ENCODE results near the gene TH.

The TH gene

DNA sequence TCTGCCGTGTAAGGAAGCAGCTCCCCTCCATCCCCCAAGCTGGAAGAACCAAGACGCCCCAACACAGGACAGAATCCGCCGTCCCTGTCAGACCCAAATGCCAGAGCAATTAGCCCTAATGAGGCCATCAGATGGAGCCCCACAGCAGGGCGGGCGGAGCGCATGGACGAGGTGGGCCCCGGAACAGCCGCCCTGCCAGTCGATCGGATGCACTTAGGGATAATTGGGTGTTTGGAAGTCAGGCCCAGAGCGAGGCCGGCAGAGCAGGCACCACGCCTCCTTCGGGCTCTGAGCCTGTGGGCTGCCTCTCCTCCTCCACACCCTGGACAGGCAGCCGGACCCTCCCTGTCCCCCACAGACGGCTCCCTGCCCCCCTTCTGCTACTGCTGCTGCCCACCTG is 5.5 kb upstream of the TH start:
- H3K36me3 ChIP-seq (ENCODE audit: control insufficient read depth in 1 of 2, insufficient read depth in 2 of 2, low read length in 2 of 2), result no peaks in the 10 kb centered on the region
- H3K27ac ChIP-seq (ENCODE audit: low read depth, low read length), result no peak overlapping the region
- no peak overlapping the region for H3K9ac ChIP-seq (ENCODE audit: low read depth in 1 of 2, low read length in 2 of 2)
- no peak overlapping the region for H3K4me3 ChIP-seq (ENCODE audit: low read depth in 1 of 2, low read length in 2 of 2)
- no peaks in the 10 kb centered on the region for H3K9me3 ChIP-seq (ENCODE audit: control insufficient read depth in 1 of 2, low read length in 2 of 2)
- no peaks in the 10 kb centered on the region for H3K27me3 ChIP-seq (ENCODE audit: control insufficient read depth in 1 of 2, insufficient read depth in 2 of 2, low read length in 2 of 2)
- H3K4me1 ChIP-seq (ENCODE audit: control insufficient read depth in 1 of 2, insufficient read depth in 2 of 2, low read length in 2 of 2), result no peaks in the 10 kb centered on the region

DNA sequence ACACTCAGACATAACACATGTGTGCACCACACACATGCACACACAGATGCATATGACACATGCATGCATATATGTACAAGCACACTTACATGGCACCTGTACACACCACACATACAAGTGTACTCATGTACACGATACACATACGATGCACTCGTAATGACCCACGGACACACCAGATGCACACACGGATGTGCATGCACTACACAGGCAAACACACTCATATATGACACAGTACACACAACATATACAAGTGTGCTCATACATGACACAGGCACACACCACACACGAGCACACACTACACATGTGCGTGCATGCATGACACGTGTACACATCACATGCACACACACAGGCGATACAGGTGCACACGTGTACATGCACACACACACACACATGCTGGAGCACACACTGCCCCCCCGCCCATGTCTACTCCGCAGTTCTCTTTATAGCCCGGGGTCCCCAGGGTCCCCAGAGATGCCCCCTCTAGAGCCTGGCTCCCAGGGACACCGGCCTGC is 4.8 kb upstream of the TH start:
- no peak overlapping the region for H3K27ac ChIP-seq (ENCODE audit: low read depth, low read length)
- no peaks in the 10 kb centered on the region for H3K4me1 ChIP-seq (ENCODE audit: control insufficient read depth in 1 of 2, insufficient read depth in 2 of 2, low read length in 2 of 2)
- H3K27me3 ChIP-seq (ENCODE audit: control insufficient read depth in 1 of 2, insufficient read depth in 2 of 2, low read length in 2 of 2), result no peaks in the 10 kb centered on the region
- no peak overlapping the region for H3K4me3 ChIP-seq (ENCODE audit: low read depth in 1 of 2, low read length in 2 of 2)
- H3K9ac ChIP-seq (ENCODE audit: low read depth in 1 of 2, low read length in 2 of 2), result no peak overlapping the region
- no peaks in the 10 kb centered on the region for H3K9me3 ChIP-seq (ENCODE audit: control insufficient read depth in 1 of 2, low read length in 2 of 2)
- H3K36me3 ChIP-seq (ENCODE audit: control insufficient read depth in 1 of 2, insufficient read depth in 2 of 2, low read length in 2 of 2), result no peaks in the 10 kb centered on the region

DNA sequence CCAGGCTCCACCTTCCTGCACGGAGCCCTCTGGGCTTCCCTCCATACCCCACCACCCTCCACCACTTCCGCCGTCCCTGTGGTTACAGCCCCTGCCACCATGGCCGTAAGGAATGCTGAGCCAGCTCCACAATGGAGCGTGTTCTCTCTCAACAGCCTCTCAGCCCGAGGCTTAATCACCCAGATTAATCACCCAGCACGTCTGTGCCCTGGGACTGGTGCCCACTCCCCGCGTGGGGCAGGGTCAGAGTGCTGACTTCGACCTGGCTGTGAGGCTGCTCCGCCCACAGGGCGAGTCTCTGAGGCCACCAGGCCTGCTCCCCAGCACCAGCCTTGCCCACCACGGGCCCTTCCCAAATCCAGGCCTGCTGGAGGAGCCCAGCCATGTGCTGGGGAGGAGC is 4.0 kb upstream of the TH start:
- no peak overlapping the region for H3K9ac ChIP-seq (ENCODE audit: low read depth in 1 of 2, low read length in 2 of 2)
- H3K4me3 ChIP-seq (ENCODE audit: low read depth in 1 of 2, low read length in 2 of 2), result no peak overlapping the region
- no peaks in the 10 kb centered on the region for H3K36me3 ChIP-seq (ENCODE audit: control insufficient read depth in 1 of 2, insufficient read depth in 2 of 2, low read length in 2 of 2)
- H3K4me1 ChIP-seq (ENCODE audit: control insufficient read depth in 1 of 2, insufficient read depth in 2 of 2, low read length in 2 of 2), result no peaks in the 10 kb centered on the region
- H3K27ac ChIP-seq (ENCODE audit: low read depth, low read length), result no peak overlapping the region
- H3K9me3 ChIP-seq (ENCODE audit: control insufficient read depth in 1 of 2, low read length in 2 of 2), result no peaks in the 10 kb centered on the region
- H3K27me3 ChIP-seq (ENCODE audit: control insufficient read depth in 1 of 2, insufficient read depth in 2 of 2, low read length in 2 of 2), result no peaks in the 10 kb centered on the region

DNA sequence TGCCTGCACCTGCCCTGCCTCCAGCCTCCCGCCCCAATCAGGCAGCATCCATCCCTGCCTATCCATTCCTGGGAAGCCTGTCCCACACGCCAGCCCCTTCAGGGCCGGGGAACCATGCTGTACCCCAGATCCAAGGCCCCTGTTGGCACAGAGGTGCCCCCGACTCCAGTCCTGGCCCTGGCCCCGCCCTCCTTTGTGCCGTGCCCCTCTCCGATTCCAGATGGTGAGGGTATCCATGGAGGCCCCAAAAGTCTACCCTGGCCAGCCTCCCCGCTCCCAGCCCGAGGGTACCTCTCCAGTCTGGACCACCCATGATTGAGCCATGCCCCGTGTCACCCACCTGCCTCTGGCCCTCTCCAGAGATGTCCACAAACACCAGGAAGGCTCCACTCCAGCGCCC is 2.7 kb upstream of the TH start:
- H3K36me3 ChIP-seq (ENCODE audit: control insufficient read depth in 1 of 2, insufficient read depth in 2 of 2, low read length in 2 of 2), result no peaks in the 10 kb centered on the region
- no peaks in the 10 kb centered on the region for H3K27me3 ChIP-seq (ENCODE audit: control insufficient read depth in 1 of 2, insufficient read depth in 2 of 2, low read length in 2 of 2)
- no peak overlapping the region for H3K27ac ChIP-seq (ENCODE audit: low read depth, low read length)
- no peak overlapping the region for H3K4me3 ChIP-seq (ENCODE audit: low read depth in 1 of 2, low read length in 2 of 2)
- H3K4me1 ChIP-seq (ENCODE audit: control insufficient read depth in 1 of 2, insufficient read depth in 2 of 2, low read length in 2 of 2), result no peaks in the 10 kb centered on the region
- no peaks in the 10 kb centered on the region for H3K9me3 ChIP-seq (ENCODE audit: control insufficient read depth in 1 of 2, low read length in 2 of 2)
- H3K9ac ChIP-seq (ENCODE audit: low read depth in 1 of 2, low read length in 2 of 2), result no peak overlapping the region

DNA sequence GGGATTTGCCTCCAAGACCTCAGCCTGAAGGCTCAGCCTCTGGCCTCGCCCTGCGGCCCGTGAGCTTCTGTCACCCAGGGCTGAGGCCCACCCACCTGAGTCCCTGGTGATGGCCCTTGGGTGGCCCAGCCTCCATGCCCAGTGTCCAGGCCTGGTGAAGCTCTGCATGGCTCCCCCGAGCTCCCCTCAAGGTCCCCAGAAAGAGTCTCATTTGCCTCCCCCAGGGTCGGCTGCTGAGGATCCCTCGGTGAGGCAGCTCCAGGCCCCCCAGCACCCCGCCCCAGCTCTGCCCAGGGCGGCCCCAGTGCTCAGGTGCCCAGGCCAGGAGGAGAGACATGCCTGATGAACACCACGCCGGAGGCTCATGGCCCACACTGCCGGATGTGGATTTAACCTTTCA is 2.1 kb upstream of the TH start:
- H3K9me3 ChIP-seq (ENCODE audit: control insufficient read depth in 1 of 2, low read length in 2 of 2), result no peaks in the 10 kb centered on the region
- no peak overlapping the region for H3K9ac ChIP-seq (ENCODE audit: low read depth in 1 of 2, low read length in 2 of 2)
- H3K27me3 ChIP-seq (ENCODE audit: control insufficient read depth in 1 of 2, insufficient read depth in 2 of 2, low read length in 2 of 2), result no peaks in the 10 kb centered on the region
- H3K27ac ChIP-seq (ENCODE audit: low read depth, low read length), result no peak overlapping the region
- H3K36me3 ChIP-seq (ENCODE audit: control insufficient read depth in 1 of 2, insufficient read depth in 2 of 2, low read length in 2 of 2), result no peaks in the 10 kb centered on the region
- H3K4me1 ChIP-seq (ENCODE audit: control insufficient read depth in 1 of 2, insufficient read depth in 2 of 2, low read length in 2 of 2), result no peaks in the 10 kb centered on the region
- H3K4me3 ChIP-seq (ENCODE audit: low read depth in 1 of 2, low read length in 2 of 2), result no peak overlapping the region

DNA sequence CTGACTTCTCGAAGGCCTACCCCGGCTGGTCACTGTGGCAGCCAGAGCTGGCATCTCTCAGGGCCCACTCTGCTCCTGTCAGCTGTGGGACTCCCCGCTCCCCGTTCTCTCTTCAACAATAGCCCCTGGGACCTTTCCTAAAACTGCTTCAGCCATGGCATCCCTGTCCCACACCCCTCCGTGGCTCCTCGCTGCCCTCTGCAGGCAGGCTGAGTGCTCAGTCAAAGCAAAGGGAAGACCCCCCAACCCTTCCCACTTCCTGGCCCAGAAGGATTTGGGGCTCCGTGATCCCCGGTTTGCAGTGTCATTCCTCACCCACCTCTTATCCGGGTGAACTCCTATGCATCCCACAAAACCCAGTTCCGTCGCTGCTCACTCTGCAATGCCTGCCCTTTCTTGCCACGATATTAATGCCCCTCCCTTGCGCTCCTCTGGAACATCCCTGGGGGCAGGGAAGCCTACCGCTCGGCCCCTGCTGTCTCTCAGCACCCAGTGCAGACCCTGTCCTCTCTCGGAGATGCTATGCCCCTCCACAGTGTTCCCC is 1.6 kb upstream of the TH start:
- Histone ChIP-seq H3K27me3 (ENCODE audit: control insufficient read depth in 1 of 2, insufficient read depth in 2 of 2, low read length in 2 of 2) (no peaks in the 10 kb centered on the region), H3K4me3 (ENCODE audit: low read depth in 1 of 2, low read length in 2 of 2) (no peak overlapping the region), H3K9ac (ENCODE audit: low read depth in 1 of 2, low read length in 2 of 2) (no peak overlapping the region), H3K36me3 (ENCODE audit: control insufficient read depth in 1 of 2, insufficient read depth in 2 of 2, low read length in 2 of 2) (no peaks in the 10 kb centered on the region), H3K4me1 (ENCODE audit: control insufficient read depth in 1 of 2, insufficient read depth in 2 of 2, low read length in 2 of 2) (no peaks in the 10 kb centered on the region), H3K9me3 (ENCODE audit: control insufficient read depth in 1 of 2, low read length in 2 of 2) (no peaks in the 10 kb centered on the region), H3K27ac (ENCODE audit: low read depth, low read length) (no peak overlapping the region)

DNA sequence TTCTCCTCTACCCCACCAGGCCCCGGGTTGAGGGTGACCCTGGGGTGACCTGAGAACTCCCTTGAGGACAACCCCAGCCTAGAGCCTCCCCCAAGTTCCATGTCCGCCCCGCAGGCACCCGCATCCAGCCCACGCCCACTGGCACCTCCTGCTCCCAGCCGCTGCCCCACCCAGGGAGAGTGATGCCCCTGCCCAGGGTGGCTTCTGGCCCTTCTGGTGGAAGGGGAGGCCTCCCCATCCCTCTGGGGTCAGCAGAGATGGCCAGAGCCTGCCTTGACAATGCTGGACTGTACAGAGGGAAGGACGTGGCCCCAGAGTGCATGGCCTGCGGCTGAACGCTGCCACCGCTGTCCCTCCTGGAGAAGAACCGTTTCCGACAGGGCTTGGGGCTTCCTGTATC is 1.1 kb upstream of the TH start:
- no peak overlapping the region for H3K9ac ChIP-seq (ENCODE audit: low read depth in 1 of 2, low read length in 2 of 2)
- no peaks in the 10 kb centered on the region for H3K9me3 ChIP-seq (ENCODE audit: control insufficient read depth in 1 of 2, low read length in 2 of 2)
- H3K4me3 ChIP-seq (ENCODE audit: low read depth in 1 of 2, low read length in 2 of 2), result no peak overlapping the region
- H3K27ac ChIP-seq (ENCODE audit: low read depth, low read length), result no peak overlapping the region
- no peaks in the 10 kb centered on the region for H3K4me1 ChIP-seq (ENCODE audit: control insufficient read depth in 1 of 2, insufficient read depth in 2 of 2, low read length in 2 of 2)
- no peaks in the 10 kb centered on the region for H3K36me3 ChIP-seq (ENCODE audit: control insufficient read depth in 1 of 2, insufficient read depth in 2 of 2, low read length in 2 of 2)
- H3K27me3 ChIP-seq (ENCODE audit: control insufficient read depth in 1 of 2, insufficient read depth in 2 of 2, low read length in 2 of 2), result peaks cover 0 to 5% of the 10 kb centered on the region in 2 donors

DNA sequence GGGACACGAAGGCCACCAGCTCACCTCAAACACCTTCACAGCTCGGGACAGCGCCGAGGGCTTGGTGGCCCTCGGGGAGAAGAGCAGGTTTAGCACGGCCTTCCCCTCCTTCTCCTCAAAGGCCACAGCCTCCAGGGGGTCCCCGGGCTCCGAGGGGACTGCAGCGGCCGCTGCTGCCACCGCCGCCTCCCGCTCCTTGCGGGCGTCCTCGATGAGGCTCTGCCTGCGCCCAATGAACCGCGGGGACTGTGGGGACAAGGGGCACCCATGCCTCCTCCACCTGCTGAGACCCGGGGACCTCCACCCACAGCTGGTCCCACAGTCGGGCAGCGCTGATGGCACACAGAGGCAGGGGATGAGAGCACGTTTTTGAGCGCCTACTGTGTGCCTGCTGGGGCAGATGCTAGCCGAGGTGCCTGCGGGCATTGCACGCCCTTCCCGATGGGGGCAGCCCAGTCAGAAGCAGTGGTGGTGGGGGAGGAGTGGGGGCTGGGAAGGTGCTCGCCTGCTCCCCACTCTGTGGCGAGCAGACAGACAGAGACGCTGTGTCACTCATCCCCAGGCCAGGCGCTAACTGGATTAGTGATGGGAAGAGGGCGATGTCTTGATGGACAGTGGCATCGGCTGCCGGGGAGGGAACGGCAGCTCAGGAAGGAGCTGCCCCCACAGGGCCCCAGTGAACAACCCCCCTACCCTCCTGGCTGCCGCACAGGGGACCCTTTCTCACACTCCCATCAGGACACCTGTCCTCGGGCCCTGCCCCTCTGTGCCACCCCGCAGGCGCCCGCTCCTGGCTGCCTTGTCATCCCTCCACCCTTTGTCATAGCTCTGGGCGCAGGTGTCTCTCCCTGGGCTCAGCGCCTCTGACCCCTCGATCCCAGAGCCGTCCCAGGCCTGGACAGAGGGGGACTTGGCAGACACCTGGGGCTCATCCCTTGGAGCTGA is 1.7 kb downstream of the TH start:
- Histone ChIP-seq H3K27ac (ENCODE audit: low read depth, low read length) (no peak overlapping the region), H3K27me3 (ENCODE audit: control insufficient read depth in 1 of 2, insufficient read depth in 2 of 2, low read length in 2 of 2) (peaks cover 0 to 16% of the 10 kb centered on the region in 2 donors), H3K9me3 (ENCODE audit: control insufficient read depth in 1 of 2, low read length in 2 of 2) (no peaks in the 10 kb centered on the region)

DNA sequence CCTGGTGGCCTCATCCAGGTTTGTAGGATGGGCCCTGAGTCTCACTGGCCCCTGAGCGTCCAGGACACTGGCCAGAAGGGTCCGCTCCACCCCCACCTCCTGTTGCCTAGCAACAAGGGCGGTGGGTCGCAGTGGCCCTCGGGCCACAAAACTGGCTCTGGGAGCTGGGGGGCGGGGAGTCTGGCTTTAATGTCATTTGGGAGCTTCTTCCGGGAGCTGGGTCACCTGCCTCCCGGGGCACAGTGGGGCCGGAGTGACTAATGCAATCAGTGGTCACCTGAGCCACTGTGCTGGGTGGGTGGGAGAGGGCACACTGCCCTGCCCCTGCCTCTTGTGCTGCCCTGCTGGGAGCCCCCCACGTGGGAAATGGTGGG is 2.6 kb downstream of the TH start:
- Histone ChIP-seq H3K4me1 (ENCODE audit: control insufficient read depth in 1 of 2, insufficient read depth in 2 of 2, low read length in 2 of 2) (no peaks in the 10 kb centered on the region), H3K9ac (ENCODE audit: low read depth in 1 of 2, low read length in 2 of 2) (no peak overlapping the region), H3K27ac (ENCODE audit: low read depth, low read length) (no peak overlapping the region), H3K4me3 (ENCODE audit: low read depth in 1 of 2, low read length in 2 of 2) (no peak overlapping the region), H3K36me3 (ENCODE audit: control insufficient read depth in 1 of 2, insufficient read depth in 2 of 2, low read length in 2 of 2) (no peaks in the 10 kb centered on the region), H3K27me3 (ENCODE audit: control insufficient read depth in 1 of 2, insufficient read depth in 2 of 2, low read length in 2 of 2) (peaks cover 0 to 17% of the 10 kb centered on the region in 2 donors), H3K9me3 (ENCODE audit: control insufficient read depth in 1 of 2, low read length in 2 of 2) (no peaks in the 10 kb centered on the region)

More for the DNA sequence above, 1.7 kb downstream of the TH start:
- H3K9ac ChIP-seq (ENCODE audit: low read depth in 1 of 2, low read length in 2 of 2), result no peak overlapping the region
- no peaks in the 10 kb centered on the region for H3K4me1 ChIP-seq (ENCODE audit: control insufficient read depth in 1 of 2, insufficient read depth in 2 of 2, low read length in 2 of 2)
- H3K36me3 ChIP-seq (ENCODE audit: control insufficient read depth in 1 of 2, insufficient read depth in 2 of 2, low read length in 2 of 2), result no peaks in the 10 kb centered on the region
- H3K4me3 ChIP-seq (ENCODE audit: low read depth in 1 of 2, low read length in 2 of 2), result no peak overlapping the region

DNA sequence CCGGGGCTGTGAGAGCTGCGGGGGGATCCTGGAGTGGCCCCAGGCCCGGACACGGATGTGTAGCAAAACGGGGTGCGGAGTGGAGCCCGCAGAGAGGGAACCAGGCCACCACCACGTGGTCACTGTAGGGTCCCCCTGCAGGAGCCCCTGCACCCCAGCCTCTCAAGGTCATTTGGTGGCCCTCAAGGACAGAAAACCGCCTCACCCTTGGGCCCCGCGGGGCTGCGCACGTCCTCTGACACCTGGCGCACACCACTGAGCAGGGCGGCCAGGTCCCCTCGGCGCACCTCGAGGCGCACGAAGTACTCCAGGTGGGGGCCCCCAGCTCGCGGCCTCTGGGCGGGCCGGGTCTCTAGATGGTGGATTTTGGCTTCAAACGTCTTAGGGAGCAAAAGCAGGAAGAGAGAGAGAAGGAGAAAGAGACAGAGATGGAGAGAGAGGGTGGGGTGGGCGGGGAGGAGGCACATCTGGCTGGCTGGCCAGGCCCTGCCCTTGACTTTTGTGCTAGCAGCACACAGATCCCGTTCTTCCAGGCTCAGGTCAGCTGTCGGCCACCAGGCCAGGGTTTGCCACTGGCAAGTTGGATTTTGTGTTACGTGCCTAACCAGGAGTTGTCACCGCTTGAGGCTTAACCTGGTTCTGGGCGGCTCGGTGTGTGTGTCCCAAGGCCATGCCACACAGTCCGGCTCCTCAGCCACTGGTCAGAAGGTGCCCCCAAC is 3.2 kb downstream of the TH start:
- H3K27me3 ChIP-seq (ENCODE audit: control insufficient read depth in 1 of 2, insufficient read depth in 2 of 2, low read length in 2 of 2), result peaks cover 0 to 17% of the 10 kb centered on the region in 2 donors
- no peak overlapping the region for H3K27ac ChIP-seq (ENCODE audit: low read depth, low read length)

More for the DNA sequence above, 3.2 kb downstream of the TH start:
- no peaks in the 10 kb centered on the region for H3K36me3 ChIP-seq (ENCODE audit: control insufficient read depth in 1 of 2, insufficient read depth in 2 of 2, low read length in 2 of 2)
- no peak overlapping the region for H3K9ac ChIP-seq (ENCODE audit: low read depth in 1 of 2, low read length in 2 of 2)
- no peak overlapping the region for H3K4me3 ChIP-seq (ENCODE audit: low read depth in 1 of 2, low read length in 2 of 2)
- no peaks in the 10 kb centered on the region for H3K4me1 ChIP-seq (ENCODE audit: control insufficient read depth in 1 of 2, insufficient read depth in 2 of 2, low read length in 2 of 2)
- no peaks in the 10 kb centered on the region for H3K9me3 ChIP-seq (ENCODE audit: control insufficient read depth in 1 of 2, low read length in 2 of 2)
